ENCODE results near the gene C10orf90.

C10orf90 gene

DNA sequence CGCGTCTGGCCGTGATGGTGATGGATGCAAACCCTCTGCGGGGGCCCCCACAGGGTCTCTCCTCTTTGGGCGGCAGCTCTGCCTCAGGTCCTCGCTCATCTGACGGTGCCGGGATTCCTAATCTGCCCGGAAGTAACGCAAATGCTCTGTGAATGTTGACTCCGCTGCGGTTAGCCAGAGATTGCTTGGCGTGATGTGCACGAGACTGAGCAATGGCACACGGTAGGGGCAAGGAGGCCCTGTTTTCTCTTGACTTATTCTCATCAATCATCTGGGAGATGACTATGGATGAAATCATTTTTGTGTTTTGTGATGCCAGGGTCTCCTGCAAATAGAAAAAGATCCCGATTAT is 165.8 kb downstream of the C10orf90 start:
- H3K4me3 ChIP-seq (ENCODE audit: low read depth, low read length) = no peak overlapping the region
- TF ChIP-seq, protein P1, sequence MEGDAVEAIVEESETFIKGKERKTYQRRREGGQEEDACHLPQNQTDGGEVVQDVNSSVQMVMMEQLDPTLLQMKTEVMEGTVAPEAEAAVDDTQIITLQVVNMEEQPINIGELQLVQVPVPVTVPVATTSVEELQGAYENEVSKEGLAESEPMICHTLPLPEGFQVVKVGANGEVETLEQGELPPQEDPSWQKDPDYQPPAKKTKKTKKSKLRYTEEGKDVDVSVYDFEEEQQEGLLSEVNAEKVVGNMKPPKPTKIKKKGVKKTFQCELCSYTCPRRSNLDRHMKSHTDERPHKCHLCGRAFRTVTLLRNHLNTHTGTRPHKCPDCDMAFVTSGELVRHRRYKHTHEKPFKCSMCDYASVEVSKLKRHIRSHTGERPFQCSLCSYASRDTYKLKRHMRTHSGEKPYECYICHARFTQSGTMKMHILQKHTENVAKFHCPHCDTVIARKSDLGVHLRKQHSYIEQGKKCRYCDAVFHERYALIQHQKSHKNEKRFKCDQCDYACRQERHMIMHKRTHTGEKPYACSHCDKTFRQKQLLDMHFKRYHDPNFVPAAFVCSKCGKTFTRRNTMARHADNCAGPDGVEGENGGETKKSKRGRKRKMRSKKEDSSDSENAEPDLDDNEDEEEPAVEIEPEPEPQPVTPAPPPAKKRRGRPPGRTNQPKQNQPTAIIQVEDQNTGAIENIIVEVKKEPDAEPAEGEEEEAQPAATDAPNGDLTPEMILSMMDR (IDR thresholded peaks at IDR 0.05; ENCODE audit: insufficient read depth, low read depth, low read length, missing control alignments) = no peak
- DNase-seq (ENCODE audit: low read depth) = no peak

GRCh38 chr10:126504063-126504760 is 166.3 kb downstream of the C10orf90 start:
- peak; percentile 36 for DNase-seq (ENCODE audit: low read depth)
- no peak overlapping the region for H3K4me3 ChIP-seq (ENCODE audit: low read depth, low read length)

GRCh38 chr10:126503392-126504062 is 167.0 kb downstream of the C10orf90 start:
- no peak for DNase-seq (ENCODE audit: low read depth)
- no peak overlapping the region for H3K4me3 ChIP-seq (ENCODE audit: low read depth, low read length)
- TF ChIP-seq, protein P1 (IDR thresholded peaks at IDR 0.05; ENCODE audit: insufficient read depth, low read depth, low read length, missing control alignments) = no peak

More at GRCh38 chr10:126504063-126504760, 166.3 kb downstream of the C10orf90 start:
- TF ChIP-seq, protein P1 (IDR thresholded peaks at IDR 0.05; ENCODE audit: insufficient read depth, low read depth, low read length, missing control alignments) = peak; percentile 29

DNA sequence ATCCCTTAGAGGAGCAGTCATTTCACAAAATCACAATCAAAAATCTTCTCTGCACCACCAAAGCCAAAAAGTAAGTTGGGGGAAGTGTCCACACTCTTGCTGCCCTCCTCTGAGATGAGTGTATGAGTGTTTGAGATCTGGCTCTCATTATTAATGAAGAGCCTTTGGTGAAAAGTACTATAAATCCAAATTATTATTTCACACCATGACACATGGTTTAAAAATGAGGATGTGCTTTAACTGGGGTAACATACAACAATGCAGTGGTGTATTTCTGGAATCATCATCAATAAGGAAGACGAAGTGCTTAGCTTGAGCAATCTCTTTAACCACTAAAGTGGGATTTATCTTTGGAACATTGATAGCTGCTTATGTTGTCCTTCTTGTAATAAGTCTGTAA is 168.1 kb downstream of the C10orf90 start:
- TF ChIP-seq, protein P1 (IDR thresholded peaks at IDR 0.05; ENCODE audit: insufficient read depth, low read depth, low read length, missing control alignments) = no peak
- no peak overlapping the region for H3K4me3 ChIP-seq (ENCODE audit: low read depth, low read length)
- no peak for DNase-seq (ENCODE audit: low read depth)

- TF ChIP-seq, protein P1 (IDR thresholded peaks at IDR 0.05; ENCODE audit: insufficient read depth, low read depth, low read length, missing control alignments) = no peak
- H3K4me3 ChIP-seq (ENCODE audit: low read depth, low read length) = no peak overlapping the region
These were observed 168.7 kb downstream of the C10orf90 start for GRCh38 chr10:126501828-126502227.

GRCh38 chr10:126500866-126501265 is 169.6 kb downstream of the C10orf90 start:
- TF ChIP-seq, protein P1 (IDR thresholded peaks at IDR 0.05; ENCODE audit: insufficient read depth, low read depth, low read length, missing control alignments) = no peak

More at GRCh38 chr10:126501828-126502227, 168.7 kb downstream of the C10orf90 start:
- DNase-seq (ENCODE audit: low read depth) = no peak

More at GRCh38 chr10:126500866-126501265, 169.6 kb downstream of the C10orf90 start:
- DNase-seq (ENCODE audit: low read depth) = no peak
- no peak overlapping the region for H3K4me3 ChIP-seq (ENCODE audit: low read depth, low read length)

All from GM12865 (cell line).